OCI-LY3 (cell line): ENCODE measurements around the gene ANKRD44.

ENCODE experiments used
- H2AFZ ChIP-seq: fragments of 200-600, 300-600 bp; shearing (Covaris generic); 2 replicates; pipeline ENCODE4 v1.6.0; 2014; ENCODE audit warnings: antibody characterized with exemption, low read depth, low read length
- H3K27ac ChIP-seq: fragments of 200-600, 300-600 bp; sonication (generic); 2 replicates; pipeline ENCODE4 v1.5.1; 2014; ENCODE audit warnings: mild to moderate bottlenecking, low read length, moderate library complexity, mixed read lengths
- H3K27me3 ChIP-seq: fragments of 200-600, 300-600 bp; sonication (generic); 2 replicates; pipeline ENCODE4 v1.6.1; 2014; ENCODE audit warnings: low read depth, low read length, mixed read lengths
- H3K36me3 ChIP-seq: fragments of 200-600, 300-600 bp; sonication (generic); replicated peaks from 2 replicates; pipeline ENCODE3; 2014; ENCODE audit warnings: low read depth, low read length, mixed read lengths
- H3K4me1 ChIP-seq: fragments of 300-600, 200-600 bp; sonication (generic); 2 replicates; pipeline ENCODE4 v1.6.1; 2014; ENCODE audit warnings: low read length, mixed read lengths
- H3K4me2 ChIP-seq: fragments of 200-600, 300-600 bp; sonication (generic); 2 replicates; pipeline ENCODE4 v1.6.1; 2014; ENCODE audit warnings: low read length, mixed read lengths
- H3K4me3 ChIP-seq: fragments of 300-600, 200-600 bp; sonication (generic); 2 replicates; pipeline ENCODE4 v1.5.1; 2014; ENCODE audit warnings: antibody characterized with exemption, mild to moderate bottlenecking, low read length, moderate library complexity
- H3K79me2 ChIP-seq: fragments of 300-600, 200-600 bp; shearing (Covaris generic); 2 replicates; pipeline ENCODE4 v1.6.1; 2014; ENCODE audit warnings: mild to moderate bottlenecking, low read length, mixed read lengths
- H3K9ac ChIP-seq: fragments of 300-600, 200-600 bp; shearing (Covaris generic); 2 replicates; pipeline ENCODE4 v1.6.0; 2014; ENCODE audit warnings: mild to moderate bottlenecking, low read length, moderate library complexity
- H3K9me3 ChIP-seq: fragments of 200-600, 300-600 bp; shearing (Covaris generic); 2 replicates; pipeline ENCODE4 v1.6.1; 2014; ENCODE audit warnings: low read length, mixed read lengths; ENCODE audit not compliant: insufficient read depth
- H4K20me1 ChIP-seq: fragments of 200-600, 300-600 bp; sonication (generic); 2 replicates; pipeline ENCODE4 v1.6.1; 2016; ENCODE audit warnings: low read length, mixed read lengths; ENCODE audit not compliant: insufficient read depth
- CTCF ChIP-seq: fragments of 200-600, 300-600 bp; sonication (generic); IDR thresholded peaks from 2 replicates; pipeline ENCODE4 v1.5.1; 2014; ENCODE audit warnings: antibody characterized with exemption, low read length, low read depth
- EZH2phosphoT487 ChIP-seq: fragments of 200-600 bp; shearing (Covaris generic); IDR thresholded peaks from 2 replicates; pipeline ENCODE4 v1.6.1; 2018; ENCODE audit warnings: antibody characterized with exemption, mixed run types, low read depth

The ANKRD44 gene

GRCh38 chr2:196968516-196968915 is 342.1 kb downstream of the ANKRD44 start:
- no peak overlapping the region for H3K4me3 ChIP-seq
- no peaks in the 10 kb centered on the region for H3K27me3 ChIP-seq
- H4K20me1 ChIP-seq = no peaks in the 10 kb centered on the region
- H3K27ac ChIP-seq = no peak overlapping the region
- H3K9me3 ChIP-seq = no peaks in the 10 kb centered on the region
- H3K4me2 ChIP-seq = no peak overlapping the region
- peaks cover 14% of the 10 kb centered on the region for H3K4me1 ChIP-seq
- no peak for TF ChIP-seq CTCF
- TF ChIP-seq EZH2phosphoT487 = no peak
- H3K79me2 ChIP-seq = no peaks in the 10 kb centered on the region
- H3K9ac ChIP-seq = no peak overlapping the region
- no peak overlapping the region for H2AFZ ChIP-seq
- H3K36me3 ChIP-seq = no peaks in the 10 kb centered on the region

- no peaks in the 10 kb centered on the region for H3K9me3 ChIP-seq
- peaks cover 14% of the 10 kb centered on the region for H3K4me1 ChIP-seq
- no peak overlapping the region for H3K4me2 ChIP-seq
- no peaks in the 10 kb centered on the region for H3K36me3 ChIP-seq
- no peak overlapping the region for H3K4me3 ChIP-seq
- H3K79me2 ChIP-seq = no peaks in the 10 kb centered on the region
- TF ChIP-seq EZH2phosphoT487 = no peak
- no peak for TF ChIP-seq CTCF
- no peak overlapping the region for H2AFZ ChIP-seq
- H3K27me3 ChIP-seq = no peaks in the 10 kb centered on the region
- H4K20me1 ChIP-seq = no peaks in the 10 kb centered on the region
- H3K27ac ChIP-seq = no peak overlapping the region
- no peak overlapping the region for H3K9ac ChIP-seq
These were observed 342.8 kb downstream of the ANKRD44 start for GRCh38 chr2:196967775-196968174.

- Histone ChIP-seq H3K4me1 (peaks cover 14% of the 10 kb centered on the region), H3K9me3 (no peaks in the 10 kb centered on the region), H3K27ac (no peak overlapping the region), H2AFZ (no peak overlapping the region), H3K4me3 (no peak overlapping the region), H3K36me3 (no peaks in the 10 kb centered on the region), H3K79me2 (no peaks in the 10 kb centered on the region), H3K4me2 (no peak overlapping the region), H3K27me3 (no peaks in the 10 kb centered on the region), H4K20me1 (no peaks in the 10 kb centered on the region), H3K9ac (no peak overlapping the region)
- no peak for TF ChIP-seq EZH2phosphoT487
- no peak for TF ChIP-seq CTCF
These were observed 343.5 kb downstream of the ANKRD44 start for GRCh38 chr2:196967116-196967515.

- Histone ChIP-seq H3K9ac (no peak overlapping the region), H3K4me1 (peaks cover 14% of the 10 kb centered on the region), H3K4me3 (no peak overlapping the region), H2AFZ (no peak overlapping the region), H3K27me3 (no peaks in the 10 kb centered on the region), H3K27ac (no peak overlapping the region), H3K79me2 (no peaks in the 10 kb centered on the region), H3K9me3 (no peaks in the 10 kb centered on the region), H3K36me3 (no peaks in the 10 kb centered on the region), H3K4me2 (no peak overlapping the region), H4K20me1 (no peaks in the 10 kb centered on the region)
- TF ChIP-seq CTCF (no peak), EZH2phosphoT487 (no peak)
These were observed 344.5 kb downstream of the ANKRD44 start for GRCh38 chr2:196966061-196966460.
